Activated naive CD8-positive, alpha-beta T cell treated with anti-CD3 and anti-CD28 coated beads for 36 hours (primary cell): Measurements from ENCODE around the gene TMED5. TPM values are rescaled to one million over a fixed set of nuclear protein-coding genes. Genes with fewer than 3 reads are reported as not detected.
"Not testable (repeated sequence)": the region's sequence is repeated elsewhere in the genome, so short reads cannot be mapped to it uniquely, and the experiment has no call there.

Source experiments
- DNase-seq: peaks from one replicate; pipeline ENCODE4 v3.0.0; 2021
- H3K27ac Mint-ChIP-seq: one replicate; pipeline ENCODE4 v1.8.0; 2022; ENCODE audit warnings: mild to moderate bottlenecking, moderate library complexity, mixed read lengths
- H3K27me3 Mint-ChIP-seq: one replicate; pipeline ENCODE4 v1.8.0; 2022; ENCODE audit warnings: mild to moderate bottlenecking, mixed read lengths
- H3K36me3 Mint-ChIP-seq: one replicate; pipeline ENCODE4 v1.8.0; 2021; ENCODE audit warnings: mild to moderate bottlenecking, mixed read lengths
- H3K4me1 Mint-ChIP-seq: one replicate; pipeline ENCODE4 v1.8.0; 2021; ENCODE audit warnings: mixed read lengths
- H3K4me3 Mint-ChIP-seq: one replicate; pipeline ENCODE4 v1.8.0; 2022; ENCODE audit warnings: mild to moderate bottlenecking, moderate library complexity, mixed read lengths
- H3K9me3 Mint-ChIP-seq: one replicate; pipeline ENCODE4 v1.8.0; 2022; ENCODE audit warnings: mixed read lengths
- total RNA-seq, 2 experiments: library from RNA; stranded (reverse); gene quantifications; one replicate each; pipeline ENCODE4 v1.2.3, GENCODE V29; 2021

TMED5 gene
- total RNA-seq, 2 experiments from 2014 or later: 33.6 to 34.7 TPM

DNA sequence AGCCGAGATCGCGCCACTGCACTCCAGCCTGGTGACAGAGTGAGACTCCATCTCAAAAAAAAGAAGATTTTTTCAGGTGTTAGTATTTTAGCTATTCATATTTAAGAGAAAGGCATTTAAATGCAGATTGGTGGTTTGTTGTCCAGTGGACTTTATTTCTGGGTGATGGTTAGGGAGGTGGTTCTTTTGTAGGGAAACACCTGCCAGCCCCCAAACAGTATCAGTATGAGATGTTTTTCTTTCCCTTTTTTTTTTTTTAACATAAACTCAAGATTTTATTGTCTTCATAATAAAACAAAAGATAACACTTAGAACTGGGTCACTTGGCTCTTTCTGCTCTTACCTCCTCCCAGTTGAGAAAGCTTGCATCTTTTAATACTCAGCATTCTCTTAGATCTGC, 10.2 kb upstream of the TMED5 start:
- H3K36me3 Mint-ChIP-seq: peaks cover 35% of the 10 kb centered on the region

DNA sequence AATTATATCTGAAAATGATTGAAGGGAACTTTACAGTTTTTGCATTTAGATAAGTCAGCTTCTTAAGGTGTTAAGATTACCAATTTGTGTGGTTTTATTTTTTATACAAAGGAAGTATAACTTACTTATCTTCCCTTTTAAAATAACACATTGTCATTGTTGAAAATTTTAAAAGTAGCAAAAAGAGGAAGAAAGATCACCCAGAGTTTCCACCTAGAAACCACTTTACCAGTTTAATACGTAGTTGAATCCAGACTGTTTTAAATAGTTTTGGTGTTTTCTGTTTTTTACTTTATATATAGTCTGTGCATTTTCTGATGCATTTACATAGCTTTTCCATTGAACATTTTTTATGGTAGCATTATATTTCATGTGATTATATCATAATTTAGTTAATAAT, 6.5 kb upstream of the TMED5 start:
- no peaks in the 10 kb centered on the region for H3K9me3 Mint-ChIP-seq
- no peak overlapping the region for H3K4me3 Mint-ChIP-seq
- H3K36me3 Mint-ChIP-seq: peaks cover 36% of the 10 kb centered on the region
- no peak for DNase-seq
- H3K4me1 Mint-ChIP-seq: peaks cover 17% of the 10 kb centered on the region
- H3K27me3 Mint-ChIP-seq: no peaks in the 10 kb centered on the region
- no peak overlapping the region for H3K27ac Mint-ChIP-seq

More for the DNA sequence above, 10.2 kb upstream of the TMED5 start:
- DNase-seq: no peak
- H3K27me3 Mint-ChIP-seq: no peaks in the 10 kb centered on the region
- H3K4me1 Mint-ChIP-seq: peaks cover 6% of the 10 kb centered on the region
- H3K27ac Mint-ChIP-seq: no peak overlapping the region
- H3K9me3 Mint-ChIP-seq: no peaks in the 10 kb centered on the region
- no peak overlapping the region for H3K4me3 Mint-ChIP-seq

DNA sequence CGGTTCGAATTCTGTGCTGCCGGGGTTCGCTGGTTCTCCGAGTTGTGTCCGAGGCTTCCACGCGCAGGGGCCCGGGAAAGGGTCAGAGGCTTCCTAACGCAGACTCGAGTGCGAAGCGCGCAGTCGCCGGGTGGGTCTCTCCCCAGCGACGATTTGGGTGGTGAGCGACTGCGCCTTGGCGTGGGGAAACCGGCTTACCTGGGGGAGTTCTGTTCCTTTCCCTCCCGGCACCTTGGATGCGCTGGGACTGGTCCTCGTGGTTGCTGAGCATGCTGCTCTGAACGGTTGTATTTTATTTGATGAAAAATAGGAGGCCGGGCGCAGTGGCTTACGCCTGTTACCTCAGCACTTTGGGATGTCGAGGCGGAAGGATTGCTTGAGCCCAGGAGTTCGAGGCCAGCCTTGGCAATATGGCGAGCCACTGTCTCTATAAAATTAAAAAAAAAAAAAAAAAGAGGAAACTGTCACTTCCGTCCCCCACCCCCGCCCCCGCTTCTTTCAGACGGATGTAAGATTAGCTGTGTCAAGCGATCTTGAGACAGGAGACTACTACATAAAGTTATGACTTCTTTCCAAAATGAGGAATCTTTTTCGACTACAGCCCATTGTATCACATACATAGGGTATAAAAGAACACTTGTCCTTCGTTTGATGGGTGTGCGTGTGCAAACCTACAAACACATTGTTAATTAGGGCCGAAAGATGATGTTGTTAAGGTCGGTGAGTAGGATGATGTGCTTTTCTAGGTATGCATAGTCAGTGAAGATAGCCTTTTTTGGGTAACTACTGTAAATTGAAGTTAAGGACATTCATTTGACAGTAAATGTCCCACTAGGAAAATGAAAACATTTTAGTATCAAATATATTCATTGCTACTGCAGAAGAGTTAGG, 755 bp upstream of the TMED5 start, which contains the start of gene CCDC18:
Gene CCDC18, plus strand, starts transcription at position 2 of the 891 bp plus-strand sequence. CDS start 2,638 bp downstream, outside the sequence.
- Mint-ChIP-seq H3K4me1 (peaks cover 33% of the 10 kb centered on the region), H3K27ac (peak within 1 kb of the TSS; percentile 99), H3K4me3 (peak within 1 kb of the TSS; percentile 99), H3K36me3 (peaks cover 42% of the 10 kb centered on the region), H3K27me3 (no peaks in the 10 kb centered on the region), H3K9me3 (no peaks in the 10 kb centered on the region)
- no peak for DNase-seq

DNA sequence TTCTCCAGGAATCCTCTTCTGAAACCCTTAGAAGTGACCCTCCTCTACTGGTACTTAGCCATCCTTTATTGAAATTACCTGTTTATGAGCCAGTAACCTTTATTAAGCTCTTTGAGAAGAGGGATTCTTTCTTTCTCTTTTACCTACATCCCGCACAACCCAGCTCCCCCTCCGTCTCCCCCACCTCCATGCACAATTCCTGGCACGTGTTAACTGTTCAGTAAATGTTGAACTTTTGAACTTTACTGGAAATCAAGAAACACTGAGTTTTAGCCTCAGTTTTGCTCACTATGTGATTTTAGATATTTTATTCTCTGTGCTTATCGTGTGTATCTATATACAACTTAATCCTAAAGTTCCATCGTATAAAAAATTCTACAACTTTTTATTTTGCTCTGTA, 1.8 kb downstream of the TMED5 start:
- Mint-ChIP-seq H3K9me3 (peaks cover 5% of the 10 kb centered on the region), H3K4me1 (peaks cover 39% of the 10 kb centered on the region), H3K36me3 (peaks cover 46% of the 10 kb centered on the region), H3K27ac (peak overlapping the region; percentile 4), H3K27me3 (no peaks in the 10 kb centered on the region), H3K4me3 (peak overlapping the region; percentile 99)
- no peak for DNase-seq

DNA sequence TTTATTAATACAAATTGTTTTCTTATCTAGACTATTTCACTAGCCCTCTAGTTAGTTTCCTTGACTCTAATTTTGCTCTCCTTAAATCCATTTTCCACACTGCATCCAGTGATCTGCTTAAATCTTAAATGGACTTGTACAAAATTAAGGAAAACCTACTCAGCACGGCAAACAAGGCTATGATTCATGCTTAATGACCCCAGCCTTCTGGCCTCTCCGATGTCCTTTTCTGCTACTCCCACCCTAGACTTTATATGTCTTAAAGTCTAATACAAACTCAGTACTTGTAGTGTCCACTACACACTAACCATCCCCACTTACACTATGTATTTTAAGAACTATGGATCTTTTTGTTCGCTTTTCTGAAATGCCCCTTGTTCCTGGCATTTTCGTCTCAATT, 2.2 kb downstream of the TMED5 start:
- H3K27ac Mint-ChIP-seq: no peak overlapping the region
- peaks cover 47% of the 10 kb centered on the region for H3K36me3 Mint-ChIP-seq
- H3K9me3 Mint-ChIP-seq: peaks cover 5% of the 10 kb centered on the region
- peaks cover 42% of the 10 kb centered on the region for H3K4me1 Mint-ChIP-seq
- peak overlapping the region; percentile 99 for H3K4me3 Mint-ChIP-seq
- no peaks in the 10 kb centered on the region for H3K27me3 Mint-ChIP-seq
- no peak for DNase-seq

DNA sequence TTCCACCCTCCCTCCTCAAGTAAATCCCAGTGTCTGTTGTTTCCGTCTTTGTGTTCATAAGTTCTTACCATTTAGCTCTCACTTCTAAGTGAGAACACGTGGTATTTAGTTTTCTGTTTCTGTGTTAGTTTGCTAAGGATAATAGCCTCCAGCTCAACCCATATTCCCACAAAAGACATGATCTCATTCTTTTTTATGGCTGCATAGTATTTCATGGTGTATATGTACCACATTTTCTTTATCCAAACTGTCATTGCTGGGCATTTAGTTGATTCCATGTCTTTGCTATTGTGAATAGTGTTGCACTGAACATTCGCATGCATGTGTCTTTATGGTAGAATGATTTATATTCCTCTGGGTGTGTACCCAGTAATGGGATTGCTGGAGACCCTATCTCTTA, 5.6 kb downstream of the TMED5 start:
- not testable (repeated sequence) for DNase-seq, H3K9me3 Mint-ChIP-seq, H3K27me3 Mint-ChIP-seq, H3K27ac Mint-ChIP-seq, H3K4me3 Mint-ChIP-seq
- peaks cover 57% of the 10 kb centered on the region for H3K4me1 Mint-ChIP-seq
- H3K36me3 Mint-ChIP-seq: peaks cover 52% of the 10 kb centered on the region

DNA sequence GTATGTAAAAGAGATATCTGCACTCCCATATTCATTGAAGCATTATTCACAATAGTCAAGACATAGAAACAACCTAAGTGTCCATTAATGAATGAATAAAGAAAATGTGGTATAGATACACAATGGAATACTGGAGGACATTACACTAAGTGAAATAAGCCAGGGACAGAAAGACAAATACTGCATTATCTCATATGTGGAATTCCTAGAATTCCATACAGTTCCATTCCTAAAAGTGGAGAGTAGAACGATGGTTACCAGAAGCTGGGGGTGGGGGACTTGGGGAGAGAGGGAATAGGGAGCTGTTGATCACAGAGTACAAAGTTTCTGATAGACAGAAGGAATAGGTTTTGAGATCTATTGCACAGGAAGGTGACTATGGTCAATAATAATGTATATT, 7.4 kb downstream of the TMED5 start:
- no peak for DNase-seq
- Mint-ChIP-seq H3K36me3 (peaks cover 55% of the 10 kb centered on the region), H3K27ac (no peak overlapping the region), H3K9me3 (peaks cover 19% of the 10 kb centered on the region), H3K27me3 (no peaks in the 10 kb centered on the region), H3K4me3 (no peak overlapping the region), H3K4me1 (peaks cover 55% of the 10 kb centered on the region)

DNA sequence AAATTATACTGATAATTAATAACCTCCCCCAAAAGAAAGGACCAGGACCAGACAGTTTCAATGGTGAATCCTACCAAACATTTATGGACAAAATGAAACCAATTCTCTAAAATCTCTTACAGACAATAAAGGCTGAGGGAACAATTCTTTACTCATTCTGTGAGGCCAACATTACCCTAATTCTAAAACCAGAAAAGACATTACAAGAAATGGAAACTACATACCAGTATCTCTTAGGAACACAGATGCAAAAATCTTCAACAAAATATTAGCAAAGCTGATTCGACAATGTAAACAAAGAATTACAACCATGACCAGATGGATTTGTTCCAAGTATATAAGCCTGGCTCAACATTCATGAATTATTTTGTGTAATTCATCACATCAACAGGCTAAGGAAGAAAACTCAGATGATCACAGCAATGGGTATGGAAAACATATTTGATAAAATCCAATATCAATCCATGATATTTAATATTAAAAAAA, 8.6 kb downstream of the TMED5 start:
- peaks cover 60% of the 10 kb centered on the region for H3K36me3 Mint-ChIP-seq

DNA sequence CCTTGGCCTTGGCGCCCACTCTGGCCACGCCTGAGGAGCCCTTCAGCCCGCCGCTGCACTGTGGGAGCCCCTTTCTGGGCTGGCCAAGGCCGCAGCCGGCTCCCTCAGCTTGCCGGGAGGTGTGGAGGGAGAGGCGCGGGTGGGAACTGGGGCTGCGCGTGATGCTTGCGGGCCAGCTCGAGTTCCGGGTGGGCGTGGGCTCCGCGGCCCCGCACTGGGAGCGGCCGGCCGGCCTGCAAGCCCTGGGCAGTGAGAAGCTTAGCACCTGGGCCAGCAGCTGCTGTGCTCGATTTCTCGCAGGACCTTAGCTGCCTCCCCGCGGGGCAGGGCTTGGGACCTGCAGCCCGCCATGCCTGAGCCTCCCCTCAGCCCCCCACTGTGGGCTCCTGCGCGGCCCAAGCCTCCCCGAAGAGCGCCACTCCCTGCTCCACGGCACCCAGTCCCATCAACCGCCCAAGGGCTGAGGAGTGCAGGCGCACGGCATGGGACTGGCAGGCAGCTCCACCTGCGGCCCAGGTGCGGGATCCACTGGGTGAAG, 10.0 kb downstream of the TMED5 start:
- not testable (repeated sequence) for H3K4me3 Mint-ChIP-seq, H3K27me3 Mint-ChIP-seq, H3K27ac Mint-ChIP-seq, DNase-seq
- Mint-ChIP-seq H3K36me3 (peaks cover 60% of the 10 kb centered on the region), H3K9me3 (peaks cover 28% of the 10 kb centered on the region), H3K4me1 (peaks cover 49% of the 10 kb centered on the region)

More for the DNA sequence above, 8.6 kb downstream of the TMED5 start:
- Mint-ChIP-seq H3K27ac (peak overlapping the region; percentile 78), H3K27me3 (no peaks in the 10 kb centered on the region), H3K4me3 (peak overlapping the region; percentile 72), H3K4me1 (peaks cover 53% of the 10 kb centered on the region), H3K9me3 (peaks cover 21% of the 10 kb centered on the region)
- DNase-seq: no peak

DNA sequence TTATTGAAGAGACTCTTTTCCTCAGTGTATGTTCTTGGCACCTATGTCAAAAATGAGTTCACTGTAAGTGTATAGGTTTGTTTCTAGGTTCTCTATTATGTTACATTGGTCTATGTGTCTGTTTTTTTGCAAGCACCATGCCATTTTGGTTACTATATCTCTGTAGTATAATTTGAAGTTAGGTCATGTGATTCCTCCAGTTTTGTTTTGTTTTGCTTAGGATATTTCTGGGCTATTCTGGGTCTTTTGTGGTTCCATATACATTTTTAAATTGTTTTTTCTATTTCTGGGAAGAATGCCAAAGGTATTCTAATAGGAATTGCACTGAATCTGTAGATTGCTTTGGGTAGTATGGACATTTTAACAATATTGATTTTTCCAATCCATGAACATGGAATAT, 13.2 kb downstream of the TMED5 start:
- peaks cover 50% of the 10 kb centered on the region for H3K36me3 Mint-ChIP-seq
- H3K4me3 Mint-ChIP-seq: no peak overlapping the region
- H3K9me3 Mint-ChIP-seq: peaks cover 23% of the 10 kb centered on the region
- no peak for DNase-seq
- peaks cover 40% of the 10 kb centered on the region for H3K4me1 Mint-ChIP-seq
- no peak overlapping the region for H3K27ac Mint-ChIP-seq
- H3K27me3 Mint-ChIP-seq: no peaks in the 10 kb centered on the region

DNA sequence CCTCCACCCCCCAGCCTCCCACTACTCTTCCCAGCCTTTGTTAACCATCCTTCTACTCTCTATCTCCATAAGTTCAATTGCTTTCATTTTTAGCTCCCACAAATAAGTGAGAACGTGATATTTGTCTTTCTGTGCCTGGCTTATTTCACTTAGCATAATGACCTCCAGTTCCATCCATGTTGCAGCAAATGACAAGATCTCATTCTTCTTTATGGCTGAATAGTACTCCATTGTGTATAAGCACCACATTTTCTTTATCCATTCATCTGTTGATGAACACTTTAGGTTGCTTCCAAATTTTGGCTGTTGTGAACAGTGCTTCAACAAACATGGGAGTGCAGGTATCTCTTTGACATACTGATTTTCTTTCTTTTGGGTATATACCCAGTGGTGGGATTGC, 14.3 kb downstream of the TMED5 start:
- not testable (repeated sequence) for H3K27ac Mint-ChIP-seq, DNase-seq, H3K4me3 Mint-ChIP-seq, H3K27me3 Mint-ChIP-seq
- Mint-ChIP-seq H3K9me3 (peaks cover 23% of the 10 kb centered on the region), H3K36me3 (peaks cover 51% of the 10 kb centered on the region), H3K4me1 (peaks cover 29% of the 10 kb centered on the region)

DNA sequence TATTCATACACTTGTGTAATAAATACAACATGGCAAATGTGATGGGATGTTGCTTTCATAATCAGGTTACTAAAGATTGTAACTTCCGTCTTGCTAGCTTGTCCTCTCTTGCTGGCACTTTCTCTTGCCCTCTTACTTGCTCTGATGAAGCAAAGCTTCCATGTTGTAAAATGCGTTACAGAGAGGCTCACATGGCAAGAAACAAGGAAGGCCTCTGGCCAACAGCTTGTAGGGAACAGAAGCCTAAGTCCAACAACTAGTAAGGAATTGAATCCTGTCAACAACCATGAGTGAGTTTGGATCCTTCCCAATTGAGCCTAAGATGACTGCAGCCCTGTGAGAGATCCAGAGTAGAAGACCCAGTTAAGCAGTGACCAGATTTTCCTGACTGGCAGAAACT, 15.4 kb downstream of the TMED5 start:
- peaks cover 21% of the 10 kb centered on the region for H3K9me3 Mint-ChIP-seq
- H3K36me3 Mint-ChIP-seq: peaks cover 47% of the 10 kb centered on the region
- H3K27me3 Mint-ChIP-seq: no peaks in the 10 kb centered on the region
- H3K4me3 Mint-ChIP-seq: no peak overlapping the region
- H3K4me1 Mint-ChIP-seq: peaks cover 26% of the 10 kb centered on the region
- no peak overlapping the region for H3K27ac Mint-ChIP-seq
- DNase-seq: no peak

DNA sequence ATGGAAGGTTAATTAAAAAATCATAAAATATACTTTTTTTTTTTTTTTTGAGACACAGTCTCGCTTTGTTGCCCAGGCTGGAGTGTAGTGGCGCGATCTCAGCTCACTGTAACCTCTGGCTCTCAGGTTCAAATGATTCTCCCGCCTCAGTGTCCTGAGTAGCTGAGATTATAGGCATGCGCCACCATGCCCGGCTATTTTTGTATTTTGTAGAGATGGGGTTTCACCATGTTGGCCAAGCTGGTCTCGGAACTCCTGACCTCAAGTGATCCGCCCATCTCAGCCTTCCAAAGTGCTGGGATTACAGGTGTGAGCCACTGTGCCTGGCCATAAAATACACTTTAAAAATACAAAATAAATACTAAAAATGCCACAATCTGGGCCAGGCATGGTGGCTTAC, 16.9 kb downstream of the TMED5 start:
- H3K36me3 Mint-ChIP-seq: peaks cover 40% of the 10 kb centered on the region
- H3K27ac Mint-ChIP-seq, H3K27me3 Mint-ChIP-seq, DNase-seq, H3K4me3 Mint-ChIP-seq: not testable (repeated sequence)
- peaks cover 13% of the 10 kb centered on the region for H3K9me3 Mint-ChIP-seq
- peaks cover 18% of the 10 kb centered on the region for H3K4me1 Mint-ChIP-seq

DNA sequence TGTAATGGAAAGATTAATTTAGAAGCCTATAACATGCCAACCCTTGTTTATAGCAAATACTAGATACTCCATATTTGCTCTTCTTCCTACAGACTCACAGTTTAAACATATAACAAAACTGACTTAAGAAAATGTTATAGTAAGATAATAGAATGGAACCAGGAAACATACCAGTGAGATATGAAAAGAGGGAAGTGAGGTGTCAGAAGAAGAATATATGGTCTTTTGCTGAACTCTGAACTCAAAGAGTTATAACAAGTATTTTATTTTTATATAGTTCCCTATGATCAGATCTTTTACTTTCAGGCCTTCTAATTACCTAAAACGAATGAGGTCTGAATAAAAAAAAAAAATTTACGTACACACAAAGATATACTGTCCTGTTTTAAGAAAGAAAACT, 20.9 kb downstream of the TMED5 start:
- no peak overlapping the region for H3K27ac Mint-ChIP-seq
- H3K4me3 Mint-ChIP-seq: no peak overlapping the region
- H3K36me3 Mint-ChIP-seq: peaks cover 13% of the 10 kb centered on the region
- H3K27me3 Mint-ChIP-seq: no peaks in the 10 kb centered on the region
- H3K4me1 Mint-ChIP-seq: peaks cover 14% of the 10 kb centered on the region
- no peak for DNase-seq
- no peaks in the 10 kb centered on the region for H3K9me3 Mint-ChIP-seq

DNA sequence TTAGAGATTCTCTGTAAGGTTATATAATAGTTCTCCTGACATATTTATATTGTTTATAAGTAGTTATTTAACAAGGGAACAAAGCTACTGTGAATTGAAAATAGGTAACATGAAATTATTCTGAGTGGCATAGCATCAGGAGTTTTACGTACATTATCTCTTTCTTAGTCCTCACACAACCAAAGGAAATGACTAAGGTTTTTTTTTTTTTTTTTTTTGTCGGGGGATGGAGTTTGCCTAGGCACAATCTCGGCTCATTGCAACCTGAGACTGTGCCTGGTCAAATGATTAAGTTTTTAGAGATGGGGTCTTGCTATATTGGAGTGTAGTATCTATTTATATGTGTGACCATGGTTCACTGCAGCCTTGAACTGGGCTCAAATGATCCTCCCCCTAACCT, 24.9 kb downstream of the TMED5 start:
- peak overlapping the region; percentile 28 for H3K27ac Mint-ChIP-seq
- peaks cover 12% of the 10 kb centered on the region for H3K4me1 Mint-ChIP-seq
- DNase-seq: no peak
- peaks cover 9% of the 10 kb centered on the region for H3K36me3 Mint-ChIP-seq
- H3K4me3 Mint-ChIP-seq: no peak overlapping the region
- no peaks in the 10 kb centered on the region for H3K27me3 Mint-ChIP-seq
- H3K9me3 Mint-ChIP-seq: no peaks in the 10 kb centered on the region
